PC-9 (cell line): ENCODE measurements around the gene NOXA1. TPM values are rescaled to one million over a fixed set of nuclear protein-coding genes. Genes with fewer than 3 reads are reported as not detected.

ENCODE experiments used
- BruUV-seq: library from RNA; stranded (reverse); fragments of 400-500 nt; replicated peaks from 2 replicates; lab custom pipeline; 2021; lab: Mats Ljungman, UMichigan
- CTCF ChIA-PET: fragments of 300-600 bp; sonication (Branson Sonifier 250); formaldehyde crosslinking; loops from one replicate; lab custom pipeline; 2022; ENCODE audit warnings: antibody characterized with exemption; lab: Charles Lee
- POLR2A ChIA-PET: fragments of 300-600 bp; sonication (Branson Sonifier 250); formaldehyde crosslinking; loops from one replicate; lab custom pipeline; 2022; ENCODE audit warnings: antibody characterized with exemption; ENCODE audit not compliant: unreplicated experiment; lab: Charles Lee
- DNase-seq, 2 experiments: peaks; one replicate each; pipeline versions ENCODE4 v3.0.0 to v3.0.0-alpha.2; 2015 to 2022; ENCODE audit warnings: mixed read lengths in 1 of 2
- H2AFZ ChIP-seq: fragments of 200-600 bp; sonication (generic); 2 replicates; pipeline ENCODE4 v1.8.1; 2017; ENCODE audit warnings: antibody characterized with exemption
- H3F3A ChIP-seq: fragments of 200-600 bp; sonication (generic); 2 replicates; pipeline ENCODE4 v1.8.1; 2017; ENCODE audit warnings: antibody characterized with exemption, mild to moderate bottlenecking, low read depth; ENCODE audit not compliant: insufficient read depth
- H3K27ac ChIP-seq: fragments of 200-600 bp; sonication (generic); 2 replicates; pipeline ENCODE4 v1.6.1; 2016; ENCODE audit warnings: mixed run types
- H3K27me3 ChIP-seq: fragments of 200-600 bp; sonication (generic); 2 replicates; pipeline ENCODE4 v1.6.1; 2016; ENCODE audit warnings: low read depth, mixed run types; ENCODE audit not compliant: insufficient read depth
- H3K36me3 ChIP-seq: fragments of 200-600 bp; sonication (generic); 2 replicates; pipeline ENCODE4 v1.6.1; 2016; ENCODE audit warnings: low read depth, mixed run types
- H3K4me1 ChIP-seq: fragments of 200-600 bp; sonication (generic); replicated peaks from 2 replicates; pipeline ENCODE4 v1.6.1; 2016; ENCODE audit warnings: mixed run types; ENCODE audit not compliant: insufficient read depth
- H3K4me2 ChIP-seq: fragments of 200-600 bp; sonication (generic); 2 replicates; pipeline ENCODE4 v1.6.1; 2017; ENCODE audit warnings: mixed run types
- H3K4me3 ChIP-seq: fragments of 200-600 bp; sonication (generic); 2 replicates; pipeline ENCODE4 v1.6.1; 2016; ENCODE audit warnings: mixed run types
- H3K79me2 ChIP-seq: fragments of 200-600 bp; sonication (generic); 2 replicates; pipeline ENCODE4 v1.6.1; 2017; ENCODE audit warnings: low read depth, mixed run types
- H3K9me2 ChIP-seq: fragments of 200-600 bp; sonication (generic); 2 replicates; pipeline ENCODE4 v1.8.1; 2017; ENCODE audit warnings: mild to moderate bottlenecking; ENCODE audit not compliant: insufficient read depth
- H3K9me3 ChIP-seq: fragments of 200-600 bp; sonication (generic); 2 replicates; pipeline ENCODE4 v1.8.1; 2016; ENCODE audit warnings: low read depth; ENCODE audit not compliant: insufficient read depth
- H4K20me1 ChIP-seq: fragments of 200-600 bp; sonication (generic); 2 replicates; pipeline ENCODE4 v1.8.1; 2017; ENCODE audit not compliant: insufficient read depth
- CTCF ChIP-seq: fragments of 200-600 bp; sonication (generic); conservative IDR thresholded peaks from 2 replicates; pipeline ENCODE4 v1.6.1; 2017; ENCODE audit warnings: mixed run types, antibody characterized with exemption, mild to moderate bottlenecking, moderate library complexity
- EZH2 ChIP-seq: fragments of 200-600 bp; sonication (generic); IDR thresholded peaks from 2 replicates; pipeline ENCODE4 v1.8.0; 2017; ENCODE audit warnings: antibody characterized with exemption, low read depth
- intact Hi-C: fragments of 100-400 bp; cut with micrococcal nuclease; formaldehyde crosslinking; loops from one replicate; pipeline ENCODE4 v1.10.0; 2022; ENCODE audit not compliant: unreplicated experiment
- total RNA-seq: library from RNA; stranded (reverse); gene quantifications from 2 replicates; pipeline ENCODE4 v1.2.3, GENCODE V29; 2021

Gene NOXA1
- total RNA-seq, 1 experiment from 2014 or later: 10.5 TPM

- POLR2A ChIA-PET: no interaction called here
- TF ChIP-seq CTCF (no peak), EZH2 (no peak)
These were observed 51.1 kb downstream of the NOXA1 start for GRCh38 chr9:137474271-137474670.

GRCh38 chr9:137475666-137476065, 52.5 kb downstream of the NOXA1 start:
- Histone ChIP-seq H2AFZ (no peak overlapping the region), H3K4me3 (no peak overlapping the region), H3K4me2 (no peak overlapping the region), H3K36me3 (no peaks in the 10 kb centered on the region), H3K79me2 (no peaks in the 10 kb centered on the region), H3K4me1 (no peaks in the 10 kb centered on the region), H3K9me2 (no peaks in the 10 kb centered on the region), H4K20me1 (no peaks in the 10 kb centered on the region), H3K27me3 (peaks cover 8% of the 10 kb centered on the region; the same call in 1 of the 2 replicates), H3K9me3 (0 out of 2 replicates have a peak, but pooled peaks cover 10% of the 10 kb centered on the region), H3K27ac (no peak overlapping the region), H3F3A (no peaks in the 10 kb centered on the region)
- no TSS peak for BruUV-seq
- TF ChIP-seq EZH2 (no peak), CTCF (no peak)
- intact Hi-C loops: no loop called here
- ChIA-PET POLR2A (no interaction called here), CTCF (no interaction called here)
- DNase-seq: no peak

More at GRCh38 chr9:137474271-137474670, 51.1 kb downstream of the NOXA1 start:
- no TSS peak for BruUV-seq
- H3K9me3 ChIP-seq: 0 out of 2 replicates have a peak, but pooled peaks cover 10% of the 10 kb centered on the region
- intact Hi-C loops: no loop called here
- no peaks in the 10 kb centered on the region for H3F3A ChIP-seq
- no peak overlapping the region for H3K27ac ChIP-seq
- no peak overlapping the region for H2AFZ ChIP-seq
- no peaks in the 10 kb centered on the region for H3K9me2 ChIP-seq
- peaks cover 8% of the 10 kb centered on the region; the same call in 1 of the 2 replicates for H3K27me3 ChIP-seq
- no peak for DNase-seq
- no peaks in the 10 kb centered on the region for H3K79me2 ChIP-seq
- H4K20me1 ChIP-seq: no peaks in the 10 kb centered on the region
- no peaks in the 10 kb centered on the region for H3K36me3 ChIP-seq
- CTCF ChIA-PET: no interaction called here
- H3K4me2 ChIP-seq: no peak overlapping the region
- H3K4me1 ChIP-seq: no peaks in the 10 kb centered on the region
- H3K4me3 ChIP-seq: no peak overlapping the region

GRCh38 chr9:137476856-137477255, 53.7 kb downstream of the NOXA1 start:
- intact Hi-C loops: no loop called here
- 0 out of 2 replicates have a peak, but pooled peaks cover 10% of the 10 kb centered on the region for H3K9me3 ChIP-seq
- no peak overlapping the region for H2AFZ ChIP-seq
- H3K4me1 ChIP-seq: peaks cover 7% of the 10 kb centered on the region
- H3K27ac ChIP-seq: no peak overlapping the region
- TF ChIP-seq CTCF: no peak
- TF ChIP-seq EZH2: no peak
- no peaks in the 10 kb centered on the region for H3K36me3 ChIP-seq
- no peaks in the 10 kb centered on the region for H4K20me1 ChIP-seq
- CTCF ChIA-PET: no interaction called here
- BruUV-seq: no TSS peak
- no peaks in the 10 kb centered on the region for H3K9me2 ChIP-seq
- DNase-seq: no peak
- peaks cover 8% of the 10 kb centered on the region; the same call in 1 of the 2 replicates for H3K27me3 ChIP-seq
- H3K79me2 ChIP-seq: no peaks in the 10 kb centered on the region
- H3K4me3 ChIP-seq: no peak overlapping the region
- no peak overlapping the region for H3K4me2 ChIP-seq
- POLR2A ChIA-PET: interaction anchor here (0.6 kb wide), 1 partner anchor 129 kb away, joined by 3 read pairs; the partner anchor contains the start of gene ARRDC1
- H3F3A ChIP-seq: peaks cover 8% of the 10 kb centered on the region; the same call in 1 of the 2 replicates
